Left ventricle myocardium superior (tissue), 1 donor: ENCODE data around the gene SLC51A. TPM values are rescaled to one million over a fixed set of nuclear protein-coding genes. Genes with fewer than 3 reads are reported as not detected.
A peak's percentile ranks its signal among the peaks of the same experiment; 100 is the strongest.
"Not testable (repeated sequence)": the region's sequence is repeated elsewhere in the genome, so short reads cannot be mapped to it uniquely, and the experiment has no call there.

Source experiments
- ATAC-seq: fragments of 200-7000 bp; cut with Tn5 transposase; one replicate; pipeline ENCODE4 v1.9.1; 2020; ENCODE audit warnings: mild to moderate bottlenecking, moderate library complexity
- DNase-seq: peaks from one replicate; pipeline ENCODE4 v3.0.0-alpha.2; 2020
- intact Hi-C: fragments of 100-400 bp; cut with micrococcal nuclease; formaldehyde crosslinking; loops from one replicate; pipeline ENCODE4 v1.11.0; 2022
- total RNA-seq: library from RNA; stranded (reverse); fragmentation: NEBNext Ultra II Directional; extraction: Animal tissue kit (Norgen Biotek cat#: 25700); gene quantifications from one replicate; pipeline ENCODE4 v1.2.1, GENCODE V29; 2021
- donor health status: DM: no; HTN: yes; CAD: no; lungs with severe emphysema.

Gene SLC51A
- total RNA-seq, 1 donor from 2014 or later: not detected

DNA sequence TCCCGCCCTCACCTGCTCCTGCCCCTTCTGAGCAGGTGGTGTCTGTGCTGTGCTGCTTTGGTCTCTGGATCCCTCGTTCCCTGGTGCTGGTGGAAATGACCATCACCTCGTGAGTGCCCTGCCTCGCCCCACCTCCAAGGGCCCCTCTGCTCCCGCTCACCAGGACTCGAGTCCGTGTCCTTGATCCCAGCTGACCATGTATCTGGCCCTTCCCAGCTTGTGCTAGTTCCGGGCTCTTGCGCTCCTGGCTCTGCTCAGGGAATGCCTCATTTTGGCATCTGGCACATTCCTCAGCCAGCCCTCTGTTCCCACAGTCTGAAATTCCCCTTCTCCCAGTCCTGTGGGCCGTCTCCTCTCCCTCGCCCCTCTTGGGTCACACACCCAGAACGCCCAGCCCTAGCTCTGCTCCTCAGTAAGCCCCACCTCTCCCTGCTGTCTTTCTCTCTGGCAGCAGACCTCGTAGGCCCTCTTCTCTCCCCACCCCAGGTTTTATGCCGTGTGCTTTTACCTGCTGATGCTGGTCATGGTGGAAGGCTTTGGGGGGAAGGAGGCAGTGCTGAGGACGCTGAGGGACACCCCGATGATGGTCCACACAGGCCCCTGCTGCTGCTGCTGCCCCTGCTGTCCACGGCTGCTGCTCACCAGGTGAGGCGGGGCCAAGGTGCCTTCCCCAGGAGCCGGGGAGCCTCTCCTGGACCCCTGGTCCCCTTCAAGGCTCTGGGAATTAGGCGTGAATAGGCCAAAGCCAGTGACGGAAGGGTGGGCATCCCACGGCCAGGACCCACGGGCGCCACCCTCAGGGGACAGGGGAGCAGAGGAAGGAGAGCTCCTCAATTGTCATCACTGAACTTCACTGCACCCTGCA lies 11.5 kb downstream of the SLC51A start:
- no peak for DNase-seq
- intact Hi-C loops: no loop called here
- peak; percentile 63 for ATAC-seq

GRCh38 chr3:196232154-196232881 lies 16.0 kb downstream of the SLC51A start:
- no peak for ATAC-seq
- no peak for DNase-seq
- intact Hi-C loops: no loop called here

DNA sequence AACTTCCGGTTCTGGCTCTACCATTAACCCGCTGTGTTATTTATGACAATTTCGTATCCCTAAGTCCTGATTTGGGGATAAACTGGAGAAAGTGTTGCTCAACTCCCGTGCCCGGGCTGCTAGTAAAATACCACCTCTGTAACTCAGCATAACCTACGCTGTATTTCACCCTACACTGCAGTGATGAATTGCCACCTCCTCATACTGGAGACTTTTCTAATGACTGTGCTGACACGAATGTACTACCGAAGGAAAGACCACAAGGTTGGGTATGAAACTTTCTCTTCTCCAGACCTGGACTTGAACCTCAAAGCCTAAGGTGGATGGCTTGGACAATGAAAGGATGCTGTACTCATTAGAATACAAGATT lies 16.5 kb downstream of the SLC51A start:
- intact Hi-C loops: no loop called here
- ATAC-seq (no peak), DNase-seq (no peak)

- no peak for ATAC-seq
- DNase-seq: no peak
- intact Hi-C loops: no loop called here
These were observed 19.3 kb downstream of the SLC51A start for GRCh38 chr3:196235452-196236122.

DNA sequence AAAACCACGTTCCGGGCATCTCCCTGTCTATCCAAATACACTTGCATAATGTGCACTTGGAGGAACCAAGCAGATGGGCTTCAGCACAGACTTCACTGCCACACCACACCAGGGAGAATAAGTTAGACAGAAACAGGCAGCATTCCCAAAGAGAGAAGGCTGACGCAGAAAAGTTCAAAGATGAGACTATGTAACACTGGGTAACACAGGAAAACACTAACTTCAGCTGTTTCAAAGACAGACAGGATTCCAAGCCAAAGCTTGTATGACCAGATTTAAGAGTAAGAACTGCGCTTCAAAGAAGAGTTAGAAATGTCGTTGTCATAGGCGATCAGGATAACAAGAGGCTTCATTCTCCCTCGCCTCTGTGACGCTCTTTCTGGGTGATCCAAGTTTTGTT lies 19.9 kb downstream of the SLC51A start:
- intact Hi-C loops: no loop called here
- ATAC-seq: no peak

DNA sequence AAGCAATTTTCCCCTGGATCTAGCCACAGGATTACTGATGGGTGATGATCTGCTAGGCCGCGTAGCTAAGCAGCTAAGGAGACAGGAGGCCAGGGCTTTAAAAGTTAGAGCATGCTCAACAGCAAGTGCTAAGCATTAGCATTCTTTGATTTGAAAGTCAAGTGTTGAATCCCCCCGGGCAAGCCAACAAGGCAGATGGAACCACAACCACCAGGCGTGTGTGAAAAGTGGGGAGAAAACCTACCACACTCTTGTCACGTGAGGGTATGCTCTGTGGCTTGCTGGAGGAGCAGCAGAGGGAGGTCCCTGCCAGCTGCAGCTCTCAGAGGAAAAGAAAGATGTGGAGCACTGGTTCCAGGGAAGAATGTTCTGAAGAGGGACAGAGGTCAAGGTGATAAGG lies 20.9 kb downstream of the SLC51A start:
- DNase-seq: no peak
- no peak for ATAC-seq
- intact Hi-C loops: no loop called here

More for the DNA sequence above, 19.9 kb downstream of the SLC51A start:
- DNase-seq: no peak

- intact Hi-C loops: no loop called here
- DNase-seq (no peak), ATAC-seq (no peak)
These were observed 22.6 kb downstream of the SLC51A start for GRCh38 chr3:196238612-196239560.

GRCh38 chr3:196240424-196240823 lies 24.1 kb downstream of the SLC51A start:
- no peak for ATAC-seq
- no peak for DNase-seq
- intact Hi-C loops: no loop called here

- intact Hi-C loops: no loop called here
- ATAC-seq (no peak), DNase-seq (no peak)
These were observed 25.4 kb downstream of the SLC51A start for GRCh38 chr3:196241704-196242103.

GRCh38 chr3:196244166-196244565 lies 27.8 kb downstream of the SLC51A start:
- ATAC-seq, DNase-seq, intact Hi-C loops: not testable (repeated sequence)

GRCh38 chr3:196246612-196247308 lies 30.4 kb downstream of the SLC51A start:
- intact Hi-C loops: no loop called here
- DNase-seq: no peak
- no peak for ATAC-seq

DNA sequence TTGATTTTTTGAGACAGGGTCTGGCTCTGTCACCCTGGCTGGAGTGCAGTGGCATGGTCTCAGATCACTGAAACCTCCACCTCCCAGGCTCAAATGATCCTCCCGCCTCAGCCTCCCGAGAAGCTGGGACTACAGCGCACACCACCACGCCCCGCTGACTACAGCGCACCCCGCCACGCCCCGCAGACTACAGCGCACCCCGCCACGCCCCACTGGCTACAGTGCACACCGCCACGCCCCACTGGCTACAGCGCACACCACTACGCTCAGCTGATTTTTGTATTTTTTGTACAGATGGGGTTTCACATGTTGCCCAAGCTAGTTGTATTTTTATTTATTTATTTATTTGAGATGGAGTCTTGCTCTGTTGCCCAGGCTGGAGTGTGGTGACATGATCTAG lies 35.6 kb downstream of the SLC51A start:
- intact Hi-C loops: loop anchor here (10.0 kb wide), 1 partner anchor 273 kb away; no protein-coding TSS in a partner anchor

GRCh38 chr3:196254376-196255283 lies 38.3 kb downstream of the SLC51A start:
- ATAC-seq (no peak), DNase-seq (no peak)
- intact Hi-C loops: loop anchor here (10.0 kb wide), 1 partner anchor 270 kb away; no protein-coding TSS in a partner anchor

More for the DNA sequence above, 35.6 kb downstream of the SLC51A start:
- no peak for ATAC-seq
- no peak for DNase-seq

- intact Hi-C loops: loop anchor here (10.0 kb wide), 1 partner anchor 269 kb away; no protein-coding TSS in a partner anchor
- ATAC-seq (no peak), DNase-seq (no peak)
These were observed 39.4 kb downstream of the SLC51A start for GRCh38 chr3:196255776-196256175.

GRCh38 chr3:196260784-196261183 lies 44.5 kb downstream of the SLC51A start:
- intact Hi-C loops: no loop called here
- ATAC-seq: no peak

DNA sequence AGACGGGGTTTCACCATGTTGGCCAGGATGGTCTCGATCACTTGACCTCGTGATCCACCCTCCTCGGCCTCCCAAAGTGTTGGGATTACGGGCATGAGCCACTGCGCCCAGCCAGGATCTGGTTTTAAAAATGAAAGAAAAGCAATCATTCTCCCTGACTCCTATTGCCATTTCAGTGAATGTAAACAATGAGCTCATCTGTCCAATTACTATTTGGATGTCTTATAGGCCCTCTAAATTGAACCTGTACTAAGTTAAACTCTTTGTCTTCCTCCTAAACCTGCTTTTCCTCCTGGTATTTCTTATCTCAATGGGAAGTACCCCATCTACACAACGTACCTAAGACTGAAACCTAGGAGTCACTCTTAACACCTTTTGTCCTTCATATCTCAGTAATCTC lies 47.5 kb downstream of the SLC51A start:
- ATAC-seq: no peak
- no peak for DNase-seq
- intact Hi-C loops: no loop called here

More at GRCh38 chr3:196260784-196261183, 44.5 kb downstream of the SLC51A start:
- no peak for DNase-seq
